ENCODE results near the gene HEY2. TPM values are rescaled to one million over a fixed set of nuclear protein-coding genes. Genes with fewer than 3 reads are reported as not detected.

The HEY2 gene
- total and polyA plus RNA-seq, 2 of the 8 experiments (the other 6 are each of a cell fraction or from before 2014, with no cell fraction given) = 9.1 to 16.2 TPM

- TF ChIP-seq MAX (IDR thresholded peaks at IDR 0.05) (no peak), BCL11A (IDR thresholded peaks at IDR 0.05; ENCODE audit: low read depth in 2 of 2, low read length in 2 of 2) (no peak), SIN3A (conservative IDR thresholded peaks at IDR 0.05 in 1 of 2, IDR thresholded peaks at IDR 0.05 in 1 of 2; ENCODE audit: low read depth in 1 of 2, low read length in 2 of 2) (no peak), SIX5 (IDR thresholded peaks at IDR 0.05; ENCODE audit: low read depth, low read length) (no peak), CREB1 (IDR thresholded peaks at IDR 0.05) (no peak), SP1 (IDR thresholded peaks at IDR 0.05; ENCODE audit: low read depth, low read length) (no peak), POU5F1 (IDR thresholded peaks at IDR 0.05; ENCODE audit: low read depth, low read length) (no peak), CEBPB (IDR thresholded peaks at IDR 0.05; ENCODE audit: low read depth, low read length) (no peak), KDM1A (IDR thresholded peaks at IDR 0.05; ENCODE audit: borderline replicate concordance, low read length) (no peak), RBBP5 (IDR thresholded peaks at IDR 0.05; ENCODE audit: borderline replicate concordance, low read depth, low read length) (no peak)
- H3K14ac ChIP-seq (ENCODE audit: insufficient read length) = no peak overlapping the region
- no peak overlapping the region for H3K18ac ChIP-seq (ENCODE audit: extremely low read depth, low read length)
- no peak overlapping the region for H3K9ac ChIP-seq (replicated peaks in 1 of 4; ENCODE audit: extremely low read depth in 1 of 4, low read depth in 3 of 4, low read length in 3 of 4)
- no peak overlapping the region for H3K4me2 ChIP-seq (ENCODE audit: insufficient read depth in 1 of 2, low read depth in 2 of 2, low read length in 2 of 2)
- no peak overlapping the region for H2BK5ac ChIP-seq (ENCODE audit: low read depth, low read length)
- H2BK120ac ChIP-seq (replicated peaks; ENCODE audit: low read depth, low read length) = no peak overlapping the region
- H3K79me1 ChIP-seq (ENCODE audit: low read depth, low read length) = peaks cover 3% of the 10 kb centered on the region; the same call in 1 of the 2 replicates
- no peak for FAIRE-seq
- no peak overlapping the region for H3K56ac ChIP-seq (replicated peaks; ENCODE audit: insufficient read length, low read depth, low read length)
- H2AK5ac ChIP-seq (ENCODE audit: low read depth, low read length) = no peak overlapping the region
- H3K27me3 ChIP-seq (replicated peaks in 1 of 4; ENCODE audit: control insufficient read depth in 3 of 4, extremely low read depth in 1 of 4, insufficient read depth in 3 of 4, low read length in 3 of 4) = no peaks in the 10 kb centered on the region
- H4K5ac ChIP-seq (ENCODE audit: insufficient read length, low read depth, low read length) = no peak overlapping the region
- no peak overlapping the region for H3K27ac ChIP-seq (ENCODE audit: low read depth, low read length)
- H3K9me3 ChIP-seq (ENCODE audit: insufficient read depth in 2 of 2, low read depth in 1 of 2, low read length in 1 of 2) = no peaks in the 10 kb centered on the region
- no peaks in the 10 kb centered on the region for H3K36me3 ChIP-seq (ENCODE audit: control insufficient read depth in 2 of 4, insufficient read depth in 4 of 4, low read length in 3 of 4)
- H3K79me2 ChIP-seq (ENCODE audit: control insufficient read depth in 1 of 2, insufficient read depth in 2 of 2, low read length in 2 of 2) = 0 out of 4 replicates have a peak, but pooled peaks cover 0 to 2% of the 10 kb centered on the region in 2 experiments
- no peak overlapping the region for H3K4me3 ChIP-seq (ENCODE audit: extremely low read depth in 1 of 4, insufficient read depth in 2 of 4, low read depth in 3 of 4, low read length in 4 of 4)
- no peaks in the 10 kb centered on the region for H3K4me1 ChIP-seq (replicated peaks in 1 of 4; ENCODE audit: control insufficient read depth in 3 of 4, insufficient read depth in 4 of 4, low read length in 3 of 4)
- H3K4ac ChIP-seq (replicated peaks; ENCODE audit: insufficient read length, low read depth, low read length) = no peak overlapping the region
- no peaks in the 10 kb centered on the region for H3K23me2 ChIP-seq (ENCODE audit: low read depth, low read length)
- H2BK20ac ChIP-seq (ENCODE audit: low read length) = no peak overlapping the region
- DNase-seq (ENCODE audit: low read depth in 1 of 2, low spot score in 2 of 2) = no peak
- no peak overlapping the region for H2BK12ac ChIP-seq (ENCODE audit: low read depth, low read length)
- H2BK15ac ChIP-seq (ENCODE audit: low read length) = no peak overlapping the region
- H3K23ac ChIP-seq (ENCODE audit: insufficient read length) = no peak overlapping the region
- H4K91ac ChIP-seq (replicated peaks; ENCODE audit: insufficient read length, low read length) = no peak overlapping the region
- H4K20me1 ChIP-seq (replicated peaks in 1 of 2; ENCODE audit: control insufficient read depth in 1 of 2, insufficient read depth in 2 of 2, low read length in 2 of 2) = no peaks in the 10 kb centered on the region
- H2AFZ ChIP-seq (ENCODE audit: low read length) = no peak overlapping the region
- ChIA-PET POLR2A (ENCODE audit: partially characterized antibody) (interaction anchor here (1.3 kb wide), 1 partner anchor 17 kb away, joined by 3 read pairs; no protein-coding TSS in a partner anchor), CTCF (ENCODE audit: partially characterized antibody) (interaction anchor here (1.6 kb wide), 1 partner anchor 27 kb away, joined by 3 read pairs; no protein-coding TSS in a partner anchor)
- no peak overlapping the region for H4K8ac ChIP-seq (ENCODE audit: extremely low read depth, insufficient read depth, low read length)
These were observed 59.2 kb downstream of the HEY2 start for GRCh38 chr6:125808591-125808990.

Measured in H1 (cell line).